H1 (cell line): ENCODE data around the gene ARHGAP21. TPM values are rescaled to one million over a fixed set of nuclear protein-coding genes. Genes with fewer than 3 reads are reported as not detected.

Experiments used
- CTCF ChIA-PET: fragments of 300-600 bp; sonication (Branson Sonifier 250); formaldehyde crosslinking; loops from one replicate; lab custom pipeline; 2021; ENCODE audit not compliant: partially characterized antibody; lab: Charles Lee
- POLR2A ChIA-PET: fragments of 300-600 bp; sonication (Branson Sonifier 250); formaldehyde crosslinking; loops from one replicate; lab custom pipeline; 2021; ENCODE audit warnings: inconsistent platforms; ENCODE audit not compliant: partially characterized antibody; lab: Charles Lee
- DNase-seq, 2 experiments: peaks; one replicate each; pipeline versions ENCODE4 v3.0.0 to v3.0.0-alpha.2; 2010 to 2022; ENCODE audit warnings: low spot score in 2 of 2, low read depth in 1 of 2, mixed read lengths in 1 of 2
- FAIRE-seq: peaks from 2 replicates; lab custom pipeline; 2011; peaks lifted over from hg19 to GRCh38; lab: Jason Lieb, UNC
- H2AFZ ChIP-seq: 2 replicates; pipeline ENCODE4 v1.8.1; 2012; ENCODE audit warnings: low read length, inconsistent platforms
- H2AK5ac ChIP-seq: 2 replicates; pipeline ENCODE4 v1.6.1; 2013; ENCODE audit warnings: low read depth, low read length
- H2BK120ac ChIP-seq: replicated peaks from 2 replicates; pipeline ENCODE3; 2013; ENCODE audit warnings: low read depth, low read length, inconsistent platforms
- H2BK12ac ChIP-seq: 2 replicates; pipeline ENCODE4 v1.6.1; 2013; ENCODE audit warnings: low read depth, low read length
- H2BK15ac ChIP-seq: 2 replicates; pipeline ENCODE4 v1.6.1; 2013; ENCODE audit warnings: low read length
- H2BK20ac ChIP-seq: 2 replicates; pipeline ENCODE4 v1.6.1; 2013; ENCODE audit warnings: low read length
- H2BK5ac ChIP-seq: 2 replicates; pipeline ENCODE4 v1.6.1; 2013; ENCODE audit warnings: low read depth, low read length
- H3K14ac ChIP-seq: 2 replicates; pipeline ENCODE4 v1.6.1; 2013; ENCODE audit warnings: inconsistent platforms; ENCODE audit not compliant: insufficient read length
- H3K18ac ChIP-seq: 2 replicates; pipeline ENCODE4 v1.6.1; 2013; ENCODE audit warnings: low read length; ENCODE audit errors: extremely low read depth
- H3K23ac ChIP-seq: 2 replicates; pipeline ENCODE4 v1.6.1; 2013; ENCODE audit warnings: inconsistent platforms; ENCODE audit not compliant: insufficient read length
- H3K23me2 ChIP-seq: 2 replicates; pipeline ENCODE4 v1.6.1; 2013; ENCODE audit warnings: low read depth, low read length
- H3K27ac ChIP-seq: 2 replicates; pipeline ENCODE4 v1.6.1; 2011; ENCODE audit warnings: low read depth, low read length, inconsistent platforms
- H3K27me3 ChIP-seq, 4 experiments: replicated peaks in 1 of 4; 1 replicate in 1 of 4; 2 replicates in 3 of 4; pipeline versions ENCODE4 v1.6.1 to v1.8.1; 2011 to 2013; ENCODE audit warnings: low read length in 3 of 4, mild to moderate bottlenecking in 3 of 4, inconsistent platforms in 2 of 4, mixed read lengths in 2 of 4, moderate library complexity in 1 of 4; ENCODE audit not compliant: control insufficient read depth in 3 of 4, insufficient read depth in 3 of 4; ENCODE audit errors: extremely low read depth in 1 of 4
- H3K36me3 ChIP-seq, 4 experiments: 2 replicates each; pipeline versions ENCODE4 v1.6.1 to v1.8.1; 2011 to 2013; ENCODE audit warnings: mild to moderate bottlenecking in 4 of 4, low read length in 3 of 4, moderate library complexity in 2 of 4, control low read depth in 1 of 4, inconsistent platforms in 1 of 4; ENCODE audit not compliant: insufficient read depth in 4 of 4, control insufficient read depth in 2 of 4
- H3K4ac ChIP-seq: replicated peaks from 2 replicates; pipeline ENCODE3; 2013; ENCODE audit warnings: low read length, low read depth, mixed read lengths, inconsistent platforms; ENCODE audit not compliant: insufficient read length
- H3K4me1 ChIP-seq, 4 experiments: replicated peaks in 1 of 4; 1 replicate in 1 of 4; 2 replicates in 3 of 4; pipeline versions ENCODE4 v1.6.1 to v1.8.1; 2011 to 2013; ENCODE audit warnings: low read length in 3 of 4, inconsistent platforms in 2 of 4, mixed read lengths in 1 of 4; ENCODE audit not compliant: insufficient read depth in 4 of 4, control insufficient read depth in 3 of 4
- H3K4me2 ChIP-seq, 2 experiments: 2 replicates each; pipeline versions ENCODE4 v1.6.1 to v1.8.1; 2011 to 2013; ENCODE audit warnings: low read depth in 2 of 2, low read length in 2 of 2, control low read depth in 1 of 2, inconsistent platforms in 1 of 2, mild to moderate bottlenecking in 1 of 2; ENCODE audit not compliant: insufficient read depth in 1 of 2
- H3K4me3 ChIP-seq, 4 experiments: fragments of 200-600, 300-600 bp in 1 of 4; sonication (generic), shearing (Covaris generic), sonication (Bioruptor Twin) in 1 of 4; 2 replicates each; pipeline versions ENCODE4 v1.5.1 to v1.8.1; 2011 to 2016; ENCODE audit warnings: low read length in 4 of 4, low read depth in 3 of 4, control low read depth in 2 of 4, inconsistent platforms in 2 of 4, mild to moderate bottlenecking in 2 of 4, mixed read lengths in 1 of 4, moderate library complexity in 1 of 4; ENCODE audit not compliant: insufficient read depth in 2 of 4; ENCODE audit errors: extremely low read depth in 1 of 4
- H3K56ac ChIP-seq: replicated peaks from 2 replicates; pipeline ENCODE3; 2013; ENCODE audit warnings: low read depth, mild to moderate bottlenecking, mixed read lengths, low read length, inconsistent platforms; ENCODE audit not compliant: insufficient read length
- H3K79me1 ChIP-seq: 2 replicates; pipeline ENCODE4 v1.6.1; 2013; ENCODE audit warnings: low read depth, low read length, control low read depth
- H3K79me2 ChIP-seq, 2 experiments: 2 replicates each; pipeline versions ENCODE4 v1.6.1 to v1.8.1; 2012 to 2013; ENCODE audit warnings: low read length in 2 of 2, mild to moderate bottlenecking in 2 of 2, inconsistent platforms in 1 of 2; ENCODE audit not compliant: insufficient read depth in 2 of 2, control insufficient read depth in 1 of 2
- H3K9ac ChIP-seq, 4 experiments: replicated peaks in 1 of 4; 1 replicate in 1 of 4; 2 replicates in 3 of 4; pipeline versions ENCODE4 v1.6.1 to v1.8.1; 2011 to 2013; ENCODE audit warnings: low read depth in 3 of 4, low read length in 3 of 4, control low read depth in 2 of 4, mild to moderate bottlenecking in 2 of 4, moderate library complexity in 2 of 4, inconsistent platforms in 1 of 4; ENCODE audit errors: extremely low read depth in 1 of 4
- H3K9me3 ChIP-seq, 2 experiments: 2 replicates each; pipeline versions ENCODE4 v1.6.1 to v1.8.1; 2012 to 2013; ENCODE audit warnings: mild to moderate bottlenecking in 2 of 2, moderate library complexity in 2 of 2, control low read depth in 1 of 2, inconsistent platforms in 1 of 2, low read depth in 1 of 2, low read length in 1 of 2, mixed read lengths in 1 of 2; ENCODE audit not compliant: insufficient read depth in 2 of 2
- H4K20me1 ChIP-seq, 2 experiments: replicated peaks in 1 of 2; 2 replicates each; pipeline versions ENCODE3 to v1.8.1; 2011 to 2013; ENCODE audit warnings: inconsistent platforms in 2 of 2, low read length in 2 of 2, mild to moderate bottlenecking in 1 of 2; ENCODE audit not compliant: insufficient read depth in 2 of 2, control insufficient read depth in 1 of 2
- H4K5ac ChIP-seq: 2 replicates; pipeline ENCODE4 v1.6.1; 2013; ENCODE audit warnings: low read length, low read depth, mixed read lengths, inconsistent platforms; ENCODE audit not compliant: insufficient read length
- H4K8ac ChIP-seq: 2 replicates; pipeline ENCODE4 v1.8.0; 2013; ENCODE audit warnings: mild to moderate bottlenecking, moderate library complexity, low read length, inconsistent platforms; ENCODE audit not compliant: insufficient read depth; ENCODE audit errors: extremely low read depth
- H4K91ac ChIP-seq: replicated peaks from 2 replicates; pipeline ENCODE3; 2013; ENCODE audit warnings: low read length, mixed read lengths, inconsistent platforms; ENCODE audit not compliant: insufficient read length
- BACH1 ChIP-seq: IDR thresholded peaks from 2 replicates; pipeline ENCODE4 v1.6.1; 2012; ENCODE audit warnings: low read length, improper control_type of control experiment
- EZH2 ChIP-seq: fragments of 200-600 bp; sonication (generic); IDR thresholded peaks from 2 replicates; pipeline ENCODE4 v1.7.1; 2012; ENCODE audit warnings: low read depth, mild to moderate bottlenecking, moderate library complexity, low read length, inconsistent platforms; ENCODE audit not compliant: severe bottlenecking
- KDM1A ChIP-seq: fragments of 200-600, 300-600 bp; sonication (generic); IDR thresholded peaks from 2 replicates; pipeline ENCODE4 v1.7.1; 2016; ENCODE audit warnings: mild to moderate bottlenecking, low read length, borderline replicate concordance
- NANOG ChIP-seq: IDR thresholded peaks from 2 replicates; pipeline ENCODE4 v1.6.1; 2011; ENCODE audit warnings: low read length, low read depth, mild to moderate bottlenecking, inconsistent platforms; ENCODE audit not compliant: insufficient read depth, poor library complexity, severe bottlenecking
- PHF8 ChIP-seq: fragments of 200-600 bp; sonication (generic); conservative IDR thresholded peaks from 2 replicates; pipeline ENCODE4 v1.7.1; 2012; ENCODE audit warnings: low read depth, mild to moderate bottlenecking, inconsistent platforms, low read length, moderate library complexity
- RAD21 ChIP-seq, 2 experiments: IDR thresholded peaks in 1 of 2; conservative IDR thresholded peaks in 1 of 2; 2 replicates each; pipeline ENCODE4 v1.6.1; 2011; ENCODE audit warnings: low read depth in 2 of 2, low read length in 2 of 2, improper control_type of control experiment in 1 of 2, inconsistent platforms in 1 of 2, mild to moderate bottlenecking in 1 of 2, moderate library complexity in 1 of 2
- RBBP5 ChIP-seq: IDR thresholded peaks from 2 replicates; pipeline ENCODE4 v1.7.1; 2012; ENCODE audit warnings: low read depth, mild to moderate bottlenecking, inconsistent platforms, low read length, moderate library complexity, borderline replicate concordance
- RXRA ChIP-seq: IDR thresholded peaks from 2 replicates; pipeline ENCODE4 v1.6.1; 2011; ENCODE audit warnings: low read depth, mild to moderate bottlenecking, low read length, moderate library complexity; ENCODE audit not compliant: insufficient read depth
- SIRT6 ChIP-seq: IDR thresholded peaks from one replicate; pipeline ENCODE4 v1.7.1; 2012; ENCODE audit warnings: low read length, inconsistent platforms
- WGBS, 2 experiments: shearing (Covaris generic) in 1 of 2; methylation state at CpG; one replicate each; pipeline versions ENCODE4 v1.1.6 to v1.1.7; 2013 to 2015; ENCODE audit warnings: low lambda C conversion rate in 2 of 2, mixed read lengths in 2 of 2, inconsistent platforms in 1 of 2, low coverage in 1 of 2, missing lambda C conversion rate in 1 of 2; ENCODE audit not compliant: insufficient replicate concordance in 2 of 2, insufficient coverage in 1 of 2, insufficient read length in 1 of 2; ENCODE audit errors: extremely low coverage in 1 of 2, missing lambda C conversion rate in 1 of 2; 5-methylcytosine and 5-hydroxymethylcytosine counted together
- polyA plus RNA-seq, 7 experiments: library from polyadenylated mRNA; depleted of rRNA in 3 of 7; stranded (reverse) in 5 of 7; unstranded in 2 of 7; fragments of >200 nt in 5 of 7; fragments of 200-250 nt in 2 of 7; gene quantifications; 1 replicate in 5 of 7; 2 replicates in 1 of 7; 4 replicates in 1 of 7; pipeline versions ENCODE4 v1.2.1 to v1.2.3, GENCODE V29; 2011 to 2013; ENCODE audit warnings: missing spikeins in 2 of 7, mixed read lengths in 2 of 7
- total RNA-seq: library from RNA; stranded (reverse); fragmentation: NEBNext Ultra II Directional; extraction: Animal tissue kit (Norgen Biotek cat#: 25700); gene quantifications from 2 replicates; pipeline ENCODE4 v1.2.1, GENCODE V29; 2021

The ARHGAP21 gene
- total and polyA plus RNA-seq, 2 of the 8 experiments (the other 6 are each of a cell fraction or from before 2014, with no cell fraction given), result 14.4 to 35.3 TPM

DNA sequence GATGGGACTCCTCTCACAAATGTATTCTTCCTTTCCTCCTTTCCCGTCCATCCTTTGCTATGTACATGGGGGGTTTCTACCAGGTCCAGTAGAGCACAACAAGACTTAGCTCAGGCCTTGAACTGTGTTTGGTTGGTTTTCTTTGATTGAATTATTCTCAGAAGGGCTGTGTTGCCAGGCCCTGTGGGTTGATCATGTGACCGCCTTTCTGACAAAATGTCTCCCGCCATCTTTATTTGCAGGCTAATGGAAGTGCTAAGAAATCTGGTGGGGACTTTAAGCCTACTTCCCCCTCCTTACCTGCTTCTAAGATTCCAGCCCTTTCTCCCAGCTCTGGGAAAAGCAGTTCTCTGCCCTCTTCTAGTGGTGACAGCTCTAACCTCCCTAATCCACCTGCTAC, 178.1 kb downstream of the ARHGAP21 start:
- no peak overlapping the region for H3K56ac ChIP-seq
- no peak overlapping the region for H2AFZ ChIP-seq
- no peak overlapping the region for H2AK5ac ChIP-seq
- H2BK120ac ChIP-seq, result no peak overlapping the region
- POLR2A ChIA-PET, result no interaction called here
- no peaks in the 10 kb centered on the region for H3K4me1 ChIP-seq
- H3K4me2 ChIP-seq, result no peak overlapping the region
- H4K91ac ChIP-seq, result no peak overlapping the region
- no peak for TF ChIP-seq SIRT6
- TF ChIP-seq RXRA, result no peak
- TF ChIP-seq RAD21 (IDR thresholded peaks at IDR 0.05 in 1 of 2, conservative IDR thresholded peaks at IDR 0.05 in 1 of 2; ENCODE audit: low read depth in 2 of 2, low read length in 2 of 2), result no peak
- no peak for TF ChIP-seq EZH2
- no peak for TF ChIP-seq KDM1A
- TF ChIP-seq BACH1, result no peak
- TF ChIP-seq NANOG, result no peak
- TF ChIP-seq RBBP5, result no peak
- no peak for TF ChIP-seq PHF8
- H3K9me3 ChIP-seq, result no peaks in the 10 kb centered on the region
- H3K23me2 ChIP-seq, result no peaks in the 10 kb centered on the region
- no peak overlapping the region for H3K27ac ChIP-seq
- CTCF ChIA-PET, result interaction anchor here (3.3 kb wide), 1 partner anchor 26 kb away, joined by 18 read pairs; no protein-coding TSS in a partner anchor
- no peaks in the 10 kb centered on the region for H3K27me3 ChIP-seq
- no peak overlapping the region for H3K9ac ChIP-seq
- no peak overlapping the region for H2BK12ac ChIP-seq
- no peak overlapping the region for H3K18ac ChIP-seq
- DNase-seq (no peak), FAIRE-seq (no peak)
- no peak overlapping the region for H2BK5ac ChIP-seq
- WGBS, 2 experiments, result 92% methylated on average over 3 of the region's 3 CpGs; no CpG with 5 or more reads in 1 of the 2 experiments
- no peak overlapping the region for H2BK15ac ChIP-seq
- no peak overlapping the region for H3K4me3 ChIP-seq
- H4K5ac ChIP-seq, result no peak overlapping the region
- H4K8ac ChIP-seq, result no peak overlapping the region
- no peaks in the 10 kb centered on the region for H3K79me2 ChIP-seq
- no peak overlapping the region for H3K23ac ChIP-seq
- no peak overlapping the region for H3K14ac ChIP-seq
- H3K4ac ChIP-seq, result no peak overlapping the region
- H4K20me1 ChIP-seq, result peaks cover 0 to 1% of the 10 kb centered on the region in 2 experiments
- H3K79me1 ChIP-seq, result no peaks in the 10 kb centered on the region
- H2BK20ac ChIP-seq, result no peak overlapping the region
- H3K36me3 ChIP-seq, result peaks cover 0 to 4% (median 0%) of the 10 kb centered on the region in 4 experiments; a peak in 3 of 8 replicates
